Epithelial cell of proximal tubule (primary cell): ENCODE data around the gene NFATC2IP. TPM values are rescaled to one million over a fixed set of nuclear protein-coding genes. Genes with fewer than 3 reads are reported as not detected.

ENCODE experiments used
- DNase-seq: peaks from one replicate; pipeline ENCODE4 v3.0.0-alpha.2; 2011; ENCODE audit warnings: low read depth
- H3K4me3 ChIP-seq: 2 replicates; pipeline ENCODE4 v1.5.1; 2011; ENCODE audit warnings: low read depth, mild to moderate bottlenecking, low read length
- total RNA-seq: library from RNA; depleted of rRNA; stranded (reverse); fragments of >200 nt; gene quantifications from 2 replicates; pipeline ENCODE4 v1.2.3, GENCODE V29; 2015
- TF ChIP-seq, protein P1 (sequence below): conservative IDR thresholded peaks from 2 replicates; pipeline ENCODE4 v1.5.1; 2012; ENCODE audit warnings: low read depth, mild to moderate bottlenecking, low read length

NFATC2IP gene
- total RNA-seq, 1 donor from 2014 or later: 35.1 TPM

DNA sequence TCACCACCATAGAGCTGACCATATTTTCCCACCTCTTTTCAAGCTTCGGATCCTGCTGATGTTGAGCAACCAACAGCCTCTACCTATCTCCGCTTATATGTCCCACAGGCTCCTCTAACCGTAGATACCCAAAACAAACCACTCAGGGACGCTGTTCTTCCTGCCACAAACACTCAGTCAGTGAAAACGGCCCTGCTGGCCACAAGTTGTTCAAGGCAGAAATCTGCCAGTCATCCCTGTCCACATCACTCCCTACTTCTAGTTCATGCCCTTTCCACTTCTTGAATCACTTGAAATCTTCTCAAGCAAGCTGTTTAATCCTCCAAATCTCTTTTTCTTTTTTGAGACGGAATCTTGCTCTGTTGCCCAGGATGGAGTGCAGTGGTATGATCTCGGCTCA is 33.6 kb upstream of the NFATC2IP start:
- TF ChIP-seq, protein P1, sequence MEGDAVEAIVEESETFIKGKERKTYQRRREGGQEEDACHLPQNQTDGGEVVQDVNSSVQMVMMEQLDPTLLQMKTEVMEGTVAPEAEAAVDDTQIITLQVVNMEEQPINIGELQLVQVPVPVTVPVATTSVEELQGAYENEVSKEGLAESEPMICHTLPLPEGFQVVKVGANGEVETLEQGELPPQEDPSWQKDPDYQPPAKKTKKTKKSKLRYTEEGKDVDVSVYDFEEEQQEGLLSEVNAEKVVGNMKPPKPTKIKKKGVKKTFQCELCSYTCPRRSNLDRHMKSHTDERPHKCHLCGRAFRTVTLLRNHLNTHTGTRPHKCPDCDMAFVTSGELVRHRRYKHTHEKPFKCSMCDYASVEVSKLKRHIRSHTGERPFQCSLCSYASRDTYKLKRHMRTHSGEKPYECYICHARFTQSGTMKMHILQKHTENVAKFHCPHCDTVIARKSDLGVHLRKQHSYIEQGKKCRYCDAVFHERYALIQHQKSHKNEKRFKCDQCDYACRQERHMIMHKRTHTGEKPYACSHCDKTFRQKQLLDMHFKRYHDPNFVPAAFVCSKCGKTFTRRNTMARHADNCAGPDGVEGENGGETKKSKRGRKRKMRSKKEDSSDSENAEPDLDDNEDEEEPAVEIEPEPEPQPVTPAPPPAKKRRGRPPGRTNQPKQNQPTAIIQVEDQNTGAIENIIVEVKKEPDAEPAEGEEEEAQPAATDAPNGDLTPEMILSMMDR: no peak
- DNase-seq: no peak
- no peak overlapping the region for H3K4me3 ChIP-seq

DNA sequence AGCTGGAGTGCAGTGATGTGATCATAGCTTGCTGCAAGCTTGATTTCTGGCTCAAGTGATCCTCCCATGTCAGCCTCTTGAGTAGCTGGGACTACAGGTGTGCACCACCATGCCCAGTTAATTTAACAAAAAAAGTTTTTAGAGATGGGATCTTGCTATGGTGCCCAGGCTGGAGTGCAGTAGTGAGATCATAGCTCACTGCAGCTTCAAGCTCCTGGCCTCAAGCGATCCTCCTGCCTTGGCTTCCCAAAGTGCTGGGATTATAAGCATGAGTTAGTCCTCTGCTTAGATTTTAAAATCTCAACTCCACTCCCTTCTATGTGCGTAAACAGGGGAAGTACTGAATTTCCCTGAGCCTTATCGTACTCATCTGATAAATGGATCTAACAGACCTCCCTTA is 32.0 kb upstream of the NFATC2IP start:
- TF ChIP-seq, protein P1: no peak
- no peak for DNase-seq
- no peak overlapping the region for H3K4me3 ChIP-seq

DNA sequence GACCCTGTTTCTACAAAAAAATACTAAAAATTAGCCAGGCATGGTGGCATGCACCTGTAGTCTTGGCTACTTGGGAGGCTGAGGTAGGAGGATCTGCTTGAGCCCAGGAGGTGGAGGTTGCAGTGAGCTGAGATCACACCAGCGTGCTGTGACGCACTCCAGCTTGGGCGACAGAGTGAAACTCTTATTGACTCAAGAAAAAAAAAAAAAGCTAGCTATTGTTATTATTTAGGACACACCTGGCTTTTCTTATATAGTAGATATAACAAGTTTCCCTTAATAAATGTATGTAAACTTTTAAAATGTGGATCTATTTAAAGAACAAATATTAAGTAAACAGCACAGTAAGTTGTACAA is 27.5 kb upstream of the NFATC2IP start:
- DNase-seq: no peak
- TF ChIP-seq, protein P1: no peak
- no peak overlapping the region for H3K4me3 ChIP-seq

DNA sequence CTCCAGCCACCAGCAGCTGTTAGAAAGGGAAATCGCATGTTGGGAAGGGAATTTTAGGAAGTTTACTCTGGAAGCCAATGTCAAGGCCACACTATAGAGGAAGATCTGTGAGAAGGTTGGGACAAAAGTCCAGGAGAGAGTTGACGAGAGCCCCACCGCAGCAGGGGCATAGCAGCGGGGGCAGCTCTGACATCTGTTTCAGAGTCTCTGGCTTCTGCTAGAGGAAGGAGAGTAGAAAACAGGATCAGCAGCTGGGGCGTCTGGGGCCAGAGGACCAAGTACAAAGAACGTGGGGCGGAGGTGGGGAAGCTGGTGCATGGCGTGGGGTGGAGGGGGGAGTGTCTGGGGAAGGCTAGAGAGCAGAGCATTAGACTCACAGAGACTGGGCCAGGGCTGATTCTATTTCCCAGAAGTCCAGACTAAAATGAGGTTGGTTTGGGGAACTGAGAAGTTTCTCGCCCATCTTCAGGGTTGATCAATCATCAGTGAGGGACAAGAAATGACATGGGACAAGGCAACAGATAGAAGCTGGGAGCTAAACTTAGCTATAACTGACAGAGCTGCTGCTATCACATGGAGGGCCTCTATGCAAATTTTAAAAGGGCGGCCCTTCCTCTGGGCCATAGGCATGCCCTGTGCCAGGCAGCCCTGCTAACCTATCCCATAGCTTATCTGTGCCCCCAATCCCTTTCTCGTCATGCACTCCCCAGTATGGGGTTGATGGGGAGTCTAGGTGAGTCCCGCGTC is 26.9 kb upstream of the NFATC2IP start:
- DNase-seq: no peak
- H3K4me3 ChIP-seq: peak overlapping the region; percentile 82
- TF ChIP-seq, protein P1: no peak

GRCh38 chr16:28924399-28924761 is 26.4 kb upstream of the NFATC2IP start:
- no peak for DNase-seq
- TF ChIP-seq, protein P1: no peak
- H3K4me3 ChIP-seq: peak overlapping the region; percentile 82

DNA sequence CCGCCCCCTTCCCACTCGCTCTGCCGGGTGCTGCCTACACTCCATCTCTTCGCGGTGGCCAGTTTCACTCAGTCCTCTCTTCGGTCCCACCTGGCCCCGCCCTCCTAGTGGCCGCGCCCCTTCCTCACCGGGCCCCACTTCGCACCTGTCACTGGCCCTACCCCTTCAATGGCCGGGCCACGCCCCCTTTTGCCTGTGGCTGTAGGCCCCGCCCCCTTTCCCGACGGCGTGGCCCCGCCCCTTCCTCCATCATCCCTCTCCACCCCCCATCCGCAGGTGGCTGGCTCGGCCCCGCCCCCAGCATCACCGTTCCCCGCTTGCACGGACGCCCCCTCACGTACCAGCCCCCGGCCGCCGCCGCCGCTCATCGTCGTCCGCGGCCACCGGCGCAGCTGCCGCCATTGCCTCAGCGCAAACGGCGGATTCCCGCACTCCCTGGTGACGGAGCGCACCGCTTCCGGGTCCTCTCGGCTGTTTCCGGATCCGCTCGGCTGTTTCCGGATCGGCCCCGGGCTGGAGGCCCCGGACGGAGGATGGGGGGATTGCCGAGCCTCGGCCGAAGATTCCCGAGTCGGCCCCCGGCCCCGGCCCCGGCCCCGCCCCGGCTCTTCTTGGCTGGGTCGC is 25.9 kb upstream of the NFATC2IP start, which contains the start of gene RABEP2:
Gene RABEP2, minus strand, starts transcription at position 477 of the 624 bp plus-strand sequence. Its CDS starts 75 bp downstream, at position 402.
- TF ChIP-seq, protein P1: no peak
- H3K4me3 ChIP-seq: peak within 1 kb of the TSS; percentile 82
- no peak for DNase-seq
